HepG2 (cell line): ENCODE data around the gene ACER3. TPM values are rescaled to one million over a fixed set of nuclear protein-coding genes. Genes with fewer than 3 reads are reported as not detected.
A peak's percentile ranks its signal among the peaks of the same experiment; 100 is the strongest.

Source experiments
- ARID5B ChIP-seq: IDR thresholded peaks from 2 replicates; pipeline ENCODE4 v1.4.0; 2020; ENCODE audit warnings: mild to moderate bottlenecking, missing genetic modification reagents
- HHEX ChIP-seq: IDR thresholded peaks from 2 replicates; pipeline ENCODE4 v1.6.1; 2016; ENCODE audit warnings: control low read depth
- HNRNPK ChIP-seq: fragments of 200-400 bp; formaldehyde crosslinking; IDR thresholded peaks from 2 replicates; pipeline ENCODE4 v1.6.1; 2018; ENCODE audit warnings: low read length, low read depth, moderate library complexity, mild to moderate bottlenecking; ENCODE audit not compliant: poor library complexity, severe bottlenecking
- MAF1 ChIP-seq: sonication (generic); formaldehyde crosslinking; IDR thresholded peaks from 2 replicates; pipeline ENCODE4 v1.5.0; 2020; ENCODE audit warnings: missing genetic modification reagents, borderline replicate concordance
- MAX ChIP-seq: IDR thresholded peaks from 2 replicates; pipeline ENCODE4 v1.6.1; 2012; ENCODE audit warnings: inconsistent platforms
- MBD4 ChIP-seq: IDR thresholded peaks from 2 replicates; pipeline ENCODE4 v1.6.1; 2012; ENCODE audit warnings: low read length, inconsistent platforms, borderline replicate concordance
- MEIS1 ChIP-seq: sonication (generic); formaldehyde crosslinking; IDR thresholded peaks from 2 replicates; pipeline ENCODE4 v1.9.0; 2021; ENCODE audit warnings: mild to moderate bottlenecking, missing genetic modification reagents, moderate library complexity, borderline replicate concordance
- NR2C2 ChIP-seq: sonication (generic); formaldehyde crosslinking; IDR thresholded peaks from 2 replicates; pipeline ENCODE4 v1.4.0; 2020; ENCODE audit warnings: missing genetic modification reagents, mild to moderate bottlenecking, moderate library complexity, borderline replicate concordance
- NR2F2 ChIP-seq: IDR thresholded peaks from 2 replicates; pipeline ENCODE4 v1.6.1; 2012; ENCODE audit warnings: low read depth, inconsistent platforms, borderline replicate concordance
- PLSCR1 ChIP-seq: sonication (generic); formaldehyde crosslinking; IDR thresholded peaks from 2 replicates; pipeline ENCODE4 v1.5.0; 2020; ENCODE audit warnings: missing genetic modification reagents, mild to moderate bottlenecking, borderline replicate concordance
- POGZ ChIP-seq: sonication (generic); formaldehyde crosslinking; IDR thresholded peaks from 2 replicates; pipeline ENCODE4 v1.4.0; 2020; ENCODE audit warnings: mild to moderate bottlenecking, missing genetic modification reagents
- RARA ChIP-seq: IDR thresholded peaks from 2 replicates; pipeline ENCODE4 v1.6.1; 2016; ENCODE audit warnings: missing genetic modification reagents, missing compliant biosample characterization
- SOX5 ChIP-seq: IDR thresholded peaks from 2 replicates; pipeline ENCODE4 v1.6.1; 2016; ENCODE audit warnings: borderline replicate concordance
- STAT5B ChIP-seq: sonication (generic); formaldehyde crosslinking; IDR thresholded peaks from 2 replicates; pipeline ENCODE4 v1.4.0; 2020; ENCODE audit warnings: missing genetic modification reagents
- TBP ChIP-seq: sonication (generic); formaldehyde crosslinking; IDR thresholded peaks from 2 replicates; pipeline ENCODE4 v1.5.0; 2020; ENCODE audit warnings: missing genetic modification reagents
- ZNF234 ChIP-seq: sonication (generic); formaldehyde crosslinking; conservative IDR thresholded peaks from 2 replicates; pipeline ENCODE4 v1.5.1; 2020; ENCODE audit warnings: mild to moderate bottlenecking, missing genetic modification reagents
- ZNF335 ChIP-seq: sonication (generic); formaldehyde crosslinking; IDR thresholded peaks from 2 replicates; pipeline ENCODE4 v1.4.0; 2020; ENCODE audit warnings: missing genetic modification reagents
- ZNF383 ChIP-seq: sonication (generic); formaldehyde crosslinking; IDR thresholded peaks from 2 replicates; pipeline ENCODE4 v1.4.0; 2020; ENCODE audit warnings: missing genetic modification reagents, mild to moderate bottlenecking, borderline replicate concordance
- ZNF547 ChIP-seq: sonication (generic); formaldehyde crosslinking; IDR thresholded peaks from 2 replicates; pipeline ENCODE4 v1.5.1; 2020; ENCODE audit warnings: mild to moderate bottlenecking, missing genetic modification reagents
- ZNF556 ChIP-seq: sonication (generic); formaldehyde crosslinking; IDR thresholded peaks from 2 replicates; pipeline ENCODE4 v1.4.0; 2020; ENCODE audit warnings: mild to moderate bottlenecking, missing genetic modification reagents, borderline replicate concordance
- ZNF652 ChIP-seq: IDR thresholded peaks from 2 replicates; pipeline ENCODE4 v1.6.1; 2016; ENCODE audit warnings: low read depth, borderline replicate concordance
- ZNF740 ChIP-seq: sonication (generic); formaldehyde crosslinking; IDR thresholded peaks from 2 replicates; pipeline ENCODE4 v1.4.0; 2020; ENCODE audit warnings: missing genetic modification reagents
- polyA plus RNA-seq, 8 experiments: library from polyadenylated mRNA; depleted of rRNA in 3 of 8; stranded (reverse) in 7 of 8; unstranded in 1 of 8; fragments of >200 nt; fragmentation: Illumina TruSeq in 4 of 8; extraction: Trizol in 4 of 8; gene quantifications; 2 replicates each; pipeline versions ENCODE4 v1.2.1 to v1.2.3, GENCODE V29; 2011 to 2016; ENCODE audit warnings: low read depth in 4 of 8, missing spikeins in 1 of 8, mixed read lengths in 1 of 8; ENCODE audit not compliant: insufficient read depth in 1 of 8
- total RNA-seq, 5 experiments: library from RNA; depleted of rRNA; stranded (reverse); fragments of >200 nt; fragmentation: Illumina TruSeq; extraction: Trizol; gene quantifications; 2 replicates each; pipeline ENCODE4 v1.2.3, GENCODE V29; 2016; ENCODE audit warnings: low read depth in 1 of 5
- TF ChIP-seq, protein P1 (sequence below): sonication (generic); formaldehyde crosslinking; conservative IDR thresholded peaks from 2 replicates; pipeline ENCODE4 v1.4.0; 2020; ENCODE audit warnings: missing genetic modification reagents

ACER3 gene
- total and polyA plus RNA-seq, 2 of the 13 experiments (the other 11 are each of a cell fraction or from before 2014, with no cell fraction given) = 6.0 to 9.8 TPM

- TF ChIP-seq TBP (CRISPR knock-in tag) = no peak
- TF ChIP-seq NR2C2 (CRISPR knock-in tag) = no peak
- no peak for TF ChIP-seq STAT5B (CRISPR knock-in tag)
- TF ChIP-seq, protein P1, sequence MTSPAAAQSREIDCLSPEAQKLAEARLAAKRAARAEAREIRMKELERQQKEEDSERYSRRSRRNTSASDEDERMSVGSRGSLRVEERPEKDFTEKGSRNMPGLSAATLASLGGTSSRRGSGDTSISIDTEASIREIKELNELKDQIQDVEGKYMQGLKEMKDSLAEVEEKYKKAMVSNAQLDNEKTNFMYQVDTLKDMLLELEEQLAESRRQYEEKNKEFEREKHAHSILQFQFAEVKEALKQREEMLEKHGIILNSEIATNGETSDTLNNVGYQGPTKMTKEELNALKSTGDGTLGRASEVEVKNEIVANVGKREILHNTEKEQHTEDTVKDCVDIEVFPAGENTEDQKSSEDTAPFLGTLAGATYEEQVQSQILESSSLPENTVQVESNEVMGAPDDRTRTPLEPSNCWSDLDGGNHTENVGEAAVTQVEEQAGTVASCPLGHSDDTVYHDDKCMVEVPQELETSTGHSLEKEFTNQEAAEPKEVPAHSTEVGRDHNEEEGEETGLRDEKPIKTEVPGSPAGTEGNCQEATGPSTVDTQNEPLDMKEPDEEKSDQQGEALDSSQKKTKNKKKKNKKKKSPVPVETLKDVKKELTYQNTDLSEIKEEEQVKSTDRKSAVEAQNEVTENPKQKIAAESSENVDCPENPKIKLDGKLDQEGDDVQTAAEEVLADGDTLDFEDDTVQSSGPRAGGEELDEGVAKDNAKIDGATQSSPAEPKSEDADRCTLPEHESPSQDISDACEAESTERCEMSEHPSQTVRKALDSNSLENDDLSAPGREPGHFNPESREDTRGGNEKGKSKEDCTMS (CRISPR knock-in tag) = no peak
- no peak for TF ChIP-seq HHEX (CRISPR knock-in tag)
- no peak for TF ChIP-seq MEIS1 (CRISPR knock-in tag)
- no peak for TF ChIP-seq ZNF556
- peak; percentile 93 for TF ChIP-seq ARID5B (CRISPR knock-in tag)
- TF ChIP-seq MAX = no peak
- TF ChIP-seq POGZ = peak; percentile 50; the same call in 1 of the 2 replicates
- TF ChIP-seq NR2F2 = peak; percentile 64
- no peak for TF ChIP-seq PLSCR1
- TF ChIP-seq HNRNPK = no peak
- TF ChIP-seq ZNF335 (CRISPR knock-in tag) = no peak
- TF ChIP-seq SOX5 = peak; percentile 68; the same call in 1 of the 2 replicates
- TF ChIP-seq ZNF652 (CRISPR knock-in tag) = peak; percentile 16; the same call in 1 of the 2 replicates
- TF ChIP-seq ZNF234 (CRISPR knock-in tag) = no peak
- no peak for TF ChIP-seq ZNF383 (CRISPR knock-in tag)
- TF ChIP-seq MAF1 (CRISPR knock-in tag) = no peak
- no peak for TF ChIP-seq ZNF740 (CRISPR knock-in tag)
- TF ChIP-seq MBD4 = peak; percentile 5; the same call in 1 of the 2 replicates
- peak; percentile 84 for TF ChIP-seq RARA (CRISPR knock-in tag)
- no peak for TF ChIP-seq ZNF547
These were observed 102.1 kb downstream of the ACER3 start (continued) for GRCh38 chr11:76962583-76963416.
